Effector CD8-positive, alpha-beta T cell (primary cell): ENCODE results near the gene APBA3.

Experiments
- DNase-seq: peaks from one replicate; lab custom pipeline; 2025; lab: John Stamatoyannopoulos, UW
- total RNA-seq, 4 experiments: gene quantifications; one replicate each; lab custom pipeline; 2026; lab: John Stamatoyannopoulos, UW

Gene APBA3
- total RNA-seq: 53.1 to 72.3 (median 61.5) reads per million in 4 experiments

GRCh38 chr19:3761382-3762129 is at the start of gene APBA3:
TSS of gene APBA3 (minus strand) at chr19:3761692. CDS start at chr19:3760264, 1,428 bp downstream.
- DNase-seq: peak; percentile 93

- DNase-seq: no peak
Measured at GRCh38 chr19:3810708-3811355, 49.3 kb upstream of the APBA3 start.

DNA sequence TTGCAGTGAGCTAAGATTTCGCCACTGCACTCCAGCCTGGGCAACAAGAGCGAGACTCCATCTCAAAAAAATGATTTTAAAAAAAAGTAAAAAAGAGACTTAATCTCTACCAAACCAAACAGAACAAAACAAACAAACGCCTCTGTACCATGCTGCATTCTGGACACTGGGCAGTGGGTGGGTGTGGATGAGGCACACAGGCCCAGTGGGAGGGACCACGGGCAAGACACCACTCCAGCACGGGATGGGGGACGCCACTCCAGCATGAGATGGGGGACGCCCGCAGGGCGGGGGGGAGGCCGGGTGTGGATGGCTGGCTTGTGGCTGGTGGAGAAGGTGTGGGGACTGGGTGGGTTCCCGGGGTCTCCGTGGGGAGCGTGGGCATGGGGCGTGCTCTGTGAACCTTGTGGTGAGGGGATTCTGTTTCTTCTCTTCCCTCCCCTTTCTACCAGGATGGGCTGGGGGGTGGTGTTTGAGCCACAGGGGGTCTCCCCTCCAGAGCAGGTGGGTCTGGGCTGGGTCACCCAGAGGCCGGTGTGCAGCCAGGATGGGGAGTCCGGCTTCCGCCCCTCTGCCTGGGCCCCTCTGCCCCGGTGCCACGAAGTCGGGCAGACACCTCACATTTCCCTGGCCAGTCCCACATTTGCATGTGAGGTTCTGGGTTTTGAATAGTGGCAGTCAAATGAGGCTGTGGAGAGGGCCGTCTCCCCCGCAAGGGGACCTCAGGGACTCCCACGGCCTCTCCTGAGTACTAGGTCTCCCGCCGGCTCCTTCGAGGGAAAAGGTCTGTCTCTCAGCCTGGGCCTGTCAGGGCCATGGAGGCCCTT is 48.6 kb upstream of the APBA3 start:
- DNase-seq: no peak

DNA sequence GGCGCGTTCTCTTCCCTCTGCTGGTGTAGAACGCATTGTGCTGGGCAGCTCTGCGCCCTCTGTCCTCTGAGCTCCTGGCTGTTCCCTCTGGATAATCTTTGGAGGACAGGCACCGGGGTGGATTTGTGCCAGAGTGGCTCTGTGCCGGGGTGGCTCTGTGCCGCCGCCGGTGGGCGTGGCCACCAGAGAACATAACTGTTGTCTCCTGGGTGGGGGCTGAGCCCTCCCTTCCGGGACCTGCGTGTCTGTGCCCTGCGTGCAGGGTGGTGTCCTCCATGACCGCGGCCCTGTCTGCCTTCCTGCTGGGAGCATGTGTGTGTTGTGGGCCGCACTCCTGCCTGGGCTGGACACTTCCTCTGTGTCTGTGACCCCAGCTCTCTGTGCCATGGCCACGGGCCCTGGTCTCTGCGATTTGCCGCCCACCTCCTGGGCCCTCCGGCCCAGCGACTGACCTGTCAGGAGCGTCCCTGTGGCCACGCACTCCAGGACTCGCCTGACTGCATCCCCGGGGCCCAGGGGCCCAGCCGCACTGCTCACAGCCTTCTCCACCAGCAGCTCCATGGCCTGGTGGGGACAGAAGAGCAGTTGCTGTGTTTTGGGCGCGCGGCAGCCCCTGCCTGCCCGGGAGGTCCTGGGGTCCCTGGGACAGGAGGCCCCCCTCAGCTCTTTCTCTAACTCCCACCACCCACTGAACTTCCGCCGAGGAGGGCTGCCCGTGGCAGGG is 47.1 kb upstream of the APBA3 start:
- no peak for DNase-seq

DNA sequence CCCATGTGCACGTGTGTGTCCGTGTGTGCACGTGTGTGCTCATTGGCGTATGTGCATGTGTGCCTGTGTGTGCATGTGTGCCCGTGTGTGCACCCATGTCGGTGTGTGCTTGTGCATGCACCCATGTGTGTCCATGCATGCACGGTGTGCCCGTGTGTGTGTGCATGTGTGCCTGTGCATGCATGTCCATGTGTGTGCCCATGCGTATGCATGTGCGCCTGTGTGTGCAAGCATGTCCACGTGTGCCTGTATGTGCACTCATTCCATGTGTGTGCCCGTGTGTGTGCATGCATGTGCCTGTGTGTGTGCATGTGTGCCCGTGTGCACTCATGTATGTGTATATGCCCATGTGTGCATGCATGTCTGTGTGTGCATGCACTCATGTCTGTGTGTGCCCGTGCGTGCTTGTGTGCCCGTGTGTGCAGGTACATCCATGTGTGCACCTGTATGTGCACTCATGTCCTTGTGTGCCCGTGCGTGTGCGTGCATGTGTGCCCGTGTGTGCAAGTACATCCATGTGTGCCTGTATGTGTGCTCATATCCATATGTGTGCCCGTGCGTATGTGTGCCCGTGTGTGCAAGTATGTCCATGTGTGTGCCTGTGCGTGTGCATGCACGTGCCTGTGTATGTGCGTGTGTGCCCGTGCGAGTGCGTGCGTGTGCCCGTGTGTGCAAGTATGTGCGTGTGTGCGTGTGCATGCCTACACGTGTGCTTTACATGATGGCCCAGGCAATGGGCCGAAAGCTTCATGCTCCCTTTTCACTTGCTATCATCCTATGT is 46.3 kb upstream of the APBA3 start:
- no peak for DNase-seq

GRCh38 chr19:3807131-3807480 is 45.6 kb upstream of the APBA3 start:
- no peak for DNase-seq

GRCh38 chr19:3805859-3806258 is 44.4 kb upstream of the APBA3 start:
- no peak for DNase-seq

- no peak for DNase-seq
Measured at GRCh38 chr19:3804429-3804828, 42.9 kb upstream of the APBA3 start.

- no peak for DNase-seq
Measured at GRCh38 chr19:3803986-3804385, 42.5 kb upstream of the APBA3 start.

GRCh38 chr19:3803114-3803888 is 41.8 kb upstream of the APBA3 start:
- DNase-seq: no peak

DNA sequence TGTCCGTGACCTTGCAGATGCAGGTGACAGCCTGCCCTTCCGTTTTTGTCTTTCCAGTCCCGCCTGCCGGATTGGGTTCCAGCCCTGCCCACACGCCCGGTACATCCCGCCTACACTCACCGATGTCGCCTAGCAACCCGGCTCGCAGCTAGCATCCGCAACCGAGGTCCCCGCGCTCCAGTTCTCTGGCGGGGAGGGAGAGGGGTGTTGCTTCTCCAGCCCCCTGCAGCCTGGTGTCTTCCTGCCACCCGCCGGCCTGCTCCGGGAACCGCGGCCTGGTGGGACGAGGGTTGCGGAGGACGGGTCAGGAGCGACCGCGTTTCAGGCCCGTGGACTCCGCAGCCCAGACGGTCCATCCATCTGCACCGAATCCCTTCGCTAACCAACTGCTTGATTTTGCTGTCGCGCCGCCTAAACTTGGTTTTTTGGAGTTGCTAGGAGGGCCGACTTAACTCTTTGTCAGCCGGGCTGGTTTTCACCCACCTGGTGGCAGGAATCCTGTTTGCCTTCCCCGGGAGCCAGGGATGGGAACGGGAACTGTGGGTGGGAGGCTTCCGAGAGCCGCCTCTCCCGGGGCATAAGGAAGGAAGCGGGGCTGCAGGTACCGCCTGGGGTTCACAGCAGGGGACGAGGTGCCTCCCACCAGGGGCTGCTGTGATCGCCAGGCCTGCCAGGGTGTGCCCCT is 40.1 kb upstream of the APBA3 start:
- peak; percentile 27 for DNase-seq

DNA sequence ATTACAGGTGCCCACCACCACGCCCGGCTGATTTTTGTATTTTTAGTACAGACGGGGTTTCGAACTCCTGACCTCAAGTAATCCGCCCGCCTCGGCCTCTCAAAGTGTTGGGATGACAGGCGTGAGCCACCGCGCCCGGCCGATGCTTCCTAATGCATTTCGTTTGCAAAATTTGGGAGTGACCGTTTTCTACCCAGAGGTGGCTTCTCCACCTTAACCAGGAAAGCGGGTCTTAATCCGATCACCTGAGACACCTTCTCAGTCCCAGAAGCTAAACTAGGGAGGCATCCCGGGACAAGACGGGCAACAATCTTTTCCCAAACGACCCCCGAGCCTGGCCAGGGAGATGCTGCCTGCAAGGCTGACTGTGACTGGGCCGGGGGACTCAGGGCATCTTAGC is 39.5 kb upstream of the APBA3 start:
- DNase-seq: no peak

- no peak for DNase-seq
Measured at GRCh38 chr19:3798137-3798536, 36.6 kb upstream of the APBA3 start.

GRCh38 chr19:3796358-3796757 is 34.9 kb upstream of the APBA3 start:
- DNase-seq: no peak

GRCh38 chr19:3793799-3794198 is 32.3 kb upstream of the APBA3 start:
- DNase-seq: no peak

DNA sequence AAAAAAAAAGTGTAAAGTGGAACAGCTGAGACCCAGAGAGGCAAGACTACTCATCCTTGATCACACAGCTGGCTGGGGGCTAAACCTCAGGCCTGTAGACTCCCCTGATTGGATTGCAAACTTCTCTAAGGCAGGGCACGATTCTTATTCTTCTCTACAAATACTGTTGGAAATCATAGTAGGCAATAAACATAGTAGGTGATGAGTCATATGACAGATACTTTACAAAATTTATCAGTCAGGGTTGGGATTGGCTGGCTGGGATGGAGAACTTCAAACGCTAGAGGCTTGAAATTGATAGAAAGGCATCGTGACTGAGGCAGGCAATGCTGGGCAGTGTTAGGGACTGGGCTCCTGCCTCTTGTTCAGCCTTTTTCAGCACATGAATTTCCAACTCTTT is 30.6 kb upstream of the APBA3 start:
- DNase-seq: no peak

GRCh38 chr19:3790941-3791340 is 29.4 kb upstream of the APBA3 start:
- no peak for DNase-seq

DNA sequence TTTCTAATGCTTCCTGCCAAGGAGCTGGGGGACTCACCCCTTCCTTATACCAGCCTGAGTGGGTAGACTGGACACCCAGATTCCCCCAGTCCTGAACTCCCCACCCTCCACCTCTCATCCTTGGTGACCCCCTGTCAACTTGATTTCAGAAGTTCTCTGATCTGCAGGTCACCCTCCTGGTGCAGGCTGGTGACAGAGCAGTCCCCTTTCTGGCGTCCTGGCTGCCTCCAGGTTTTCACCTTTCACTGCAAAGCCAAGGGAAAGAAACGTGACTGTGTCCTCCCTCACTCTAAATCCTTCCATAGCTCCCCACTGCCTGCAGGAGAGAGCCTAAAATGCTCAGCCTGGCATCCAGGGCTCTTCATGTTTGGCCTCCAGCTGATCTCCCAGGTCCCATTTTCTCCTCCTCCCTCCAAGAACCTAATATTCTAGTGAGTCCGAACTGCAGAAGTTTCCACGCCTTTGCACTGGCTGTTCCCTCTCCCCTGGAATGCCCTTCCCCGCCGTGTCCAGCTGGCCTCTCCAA is 28.8 kb upstream of the APBA3 start:
- DNase-seq: no peak

- no peak for DNase-seq
Measured at GRCh38 chr19:3788996-3789778, 27.7 kb upstream of the APBA3 start.
